GM23248 (cell line): ENCODE results near the gene CLSTN2.

Source experiments
- EZH2 ChIP-seq: fragments of 200-600 bp; sonication (generic); IDR thresholded peaks from 2 replicates; pipeline ENCODE4 v1.6.1; 2018; ENCODE audit warnings: antibody characterized with exemption, mild to moderate bottlenecking; ENCODE audit not compliant: insufficient read depth, poor library complexity, severe bottlenecking
- EZH2phosphoT487 ChIP-seq: fragments of 200-600 bp; sonication (generic); IDR thresholded peaks from 2 replicates; pipeline ENCODE4 v1.6.1; 2018; ENCODE audit warnings: antibody characterized with exemption, moderate library complexity, mild to moderate bottlenecking, low read depth; ENCODE audit not compliant: insufficient read depth

- no peak for TF ChIP-seq EZH2
- TF ChIP-seq EZH2phosphoT487, result no peak
Observed at GRCh38 chr3:140298043-140298442, 363.1 kb downstream of the CLSTN2 start.
